ENCODE results near the gene CDK14. TPM values are rescaled to one million over a fixed set of nuclear protein-coding genes. Genes with fewer than 3 reads are reported as not detected.

The CDK14 gene
- total and polyA plus RNA-seq, 4 donors: 4.2 to 12.4 (median 7.4) TPM

GRCh38 chr7:90570373-90570959, 25.7 kb upstream of the CDK14 start:
- H3K36me3 ChIP-seq (ENCODE audit: control insufficient read depth in 4 of 4, insufficient read depth in 3 of 4, low read depth in 1 of 4, low read length in 3 of 4): no peaks in the 10 kb centered on the region
- H3K27ac ChIP-seq (ENCODE audit: low read depth in 1 of 2, low read length in 2 of 2): no peak overlapping the region
- no peak overlapping the region for H3K9ac ChIP-seq (ENCODE audit: low read depth in 1 of 2, low read length in 2 of 2)
- H3K27me3 ChIP-seq (ENCODE audit: control insufficient read depth in 4 of 4, insufficient read depth in 4 of 4, low read length in 3 of 4): no peaks in the 10 kb centered on the region
- H3K9me3 ChIP-seq (ENCODE audit: control insufficient read depth in 4 of 4, low read length in 3 of 4): no peaks in the 10 kb centered on the region
- peaks cover 0 to 7% (median 5%) of the 10 kb centered on the region in 4 donors for H3K4me1 ChIP-seq (ENCODE audit: control insufficient read depth in 4 of 4, insufficient read depth in 4 of 4, low read length in 3 of 4)
- no peak for DNase-seq (ENCODE audit: low spot score)
- no peak for TF ChIP-seq SP1 (IDR thresholded peaks at IDR 0.05)
- no peak for TF ChIP-seq CTCF (IDR thresholded peaks at IDR 0.05; ENCODE audit: low read depth, low read length, missing input control)
- no peak for TF ChIP-seq TAF1 (conservative IDR thresholded peaks at IDR 0.05)
- TF ChIP-seq FOXA1 (IDR thresholded peaks at IDR 0.05): no peak
- no peak for TF ChIP-seq RAD21 (IDR thresholded peaks at IDR 0.05)
- no peak for TF ChIP-seq NR2F2 (IDR thresholded peaks at IDR 0.05)
- no peak for TF ChIP-seq JUND (IDR thresholded peaks at IDR 0.05)
- H3K4me3 ChIP-seq (ENCODE audit: low read depth in 1 of 3, low read length in 3 of 3): no peak overlapping the region
- WGBS: 90% methylated on average over 1 of the region's 1 CpG

GRCh38 chr7:90574146-90574819, 21.8 kb upstream of the CDK14 start:
- Histone ChIP-seq H3K27me3 (ENCODE audit: control insufficient read depth in 4 of 4, insufficient read depth in 4 of 4, low read length in 3 of 4) (no peaks in the 10 kb centered on the region), H3K9ac (ENCODE audit: low read depth in 1 of 2, low read length in 2 of 2) (peak overlapping the region in 1 of 2 donors; percentile 25), H3K27ac (ENCODE audit: low read depth in 1 of 2, low read length in 2 of 2) (peak overlapping the region; percentile 6 to 48), H3K4me1 (ENCODE audit: control insufficient read depth in 4 of 4, insufficient read depth in 4 of 4, low read length in 3 of 4) (peaks cover 0 to 7% (median 5%) of the 10 kb centered on the region in 4 donors), H3K4me3 (ENCODE audit: low read depth in 1 of 3, low read length in 3 of 3) (no peak overlapping the region), H3K9me3 (ENCODE audit: control insufficient read depth in 4 of 4, low read length in 3 of 4) (no peaks in the 10 kb centered on the region), H3K36me3 (ENCODE audit: control insufficient read depth in 4 of 4, insufficient read depth in 3 of 4, low read depth in 1 of 4, low read length in 3 of 4) (no peaks in the 10 kb centered on the region)
- no peak for DNase-seq (ENCODE audit: low spot score)
- peak in 1 of 2 donors; percentile 18 for TF ChIP-seq RAD21 (IDR thresholded peaks at IDR 0.05)
- TF ChIP-seq HNF4A (conservative IDR thresholded peaks at IDR 0.05): peak; percentile 54 to 78
- no peak for TF ChIP-seq GABPA (IDR thresholded peaks at IDR 0.05 in 1 of 2, conservative IDR thresholded peaks at IDR 0.05 in 1 of 2)
- no peak for TF ChIP-seq TAF1 (conservative IDR thresholded peaks at IDR 0.05)
- TF ChIP-seq NR2F2 (IDR thresholded peaks at IDR 0.05): peak; percentile 23
- no peak for TF ChIP-seq ZBTB33 (IDR thresholded peaks at IDR 0.05)
- TF ChIP-seq YY1 (IDR thresholded peaks at IDR 0.05): peak; percentile 75
- TF ChIP-seq JUND (IDR thresholded peaks at IDR 0.05): no peak
- TF ChIP-seq SP1 (IDR thresholded peaks at IDR 0.05): peak; percentile 33
- TF ChIP-seq REST (IDR thresholded peaks at IDR 0.05): no peak
- no peak for TF ChIP-seq ATF3 (IDR thresholded peaks at IDR 0.05)
- no peak for TF ChIP-seq MAX (IDR thresholded peaks at IDR 0.05)
- TF ChIP-seq FOXA2 (IDR thresholded peaks at IDR 0.05): no peak
- TF ChIP-seq HNF4G (IDR thresholded peaks at IDR 0.05): no peak
- TF ChIP-seq CTCF (IDR thresholded peaks at IDR 0.05; ENCODE audit: low read depth, low read length, missing input control): no peak
- TF ChIP-seq EGR1 (IDR thresholded peaks at IDR 0.05; ENCODE audit: low read depth in 2 of 2): no peak
- TF ChIP-seq RXRA (IDR thresholded peaks at IDR 0.05): no peak
- no peak for TF ChIP-seq FOXA1 (IDR thresholded peaks at IDR 0.05)
- WGBS: 24% methylated on average over 3 of the region's 3 CpGs
